ENCODE data around the gene CR1. TPM values are rescaled to one million over a fixed set of nuclear protein-coding genes. Genes with fewer than 3 reads are reported as not detected.
"Not testable (repeated sequence)": the region's sequence is repeated elsewhere in the genome, so short reads cannot be mapped to it uniquely, and the experiment has no call there.

The CR1 gene
- total RNA-seq, 2 experiments from 2014 or later: not detected

DNA sequence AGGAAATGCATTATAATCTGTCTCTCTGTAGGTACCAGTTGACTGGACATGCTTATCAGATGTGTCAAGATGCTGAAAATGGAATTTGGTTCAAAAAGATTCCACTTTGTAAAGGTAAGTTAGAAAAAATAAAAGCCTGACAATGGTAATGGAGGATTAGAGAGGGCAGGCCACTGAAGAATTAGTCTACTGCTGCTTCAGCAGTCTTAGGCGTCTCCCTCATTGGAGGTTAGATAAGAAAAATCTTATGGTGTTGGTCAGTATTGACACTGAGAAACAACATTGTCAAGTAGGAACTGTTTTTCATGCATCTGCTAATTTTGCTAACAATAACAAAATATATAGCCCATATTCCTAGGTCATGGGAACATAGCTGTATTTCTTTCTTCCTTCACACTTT is 21.7 kb upstream of the CR1 start:
- Mint-ChIP-seq H3K27me3 (ENCODE audit: low read depth) (no peaks in the 10 kb centered on the region), H3K4me3 (no peak overlapping the region), H3K4me1 (ENCODE audit: low read depth) (peaks cover 8% of the 10 kb centered on the region), H3K27ac (no peak overlapping the region), H3K36me3 (ENCODE audit: low read depth) (no peaks in the 10 kb centered on the region), H3K9me3 (no peaks in the 10 kb centered on the region)
- no peak for DNase-seq
- intact Hi-C loops (cut with micrococcal nuclease): no loop called here
- CTCF ChIA-PET: interaction anchor here (0.7 kb wide), 1 partner anchor 381 kb away, joined by 3 read pairs; no protein-coding TSS in a partner anchor

DNA sequence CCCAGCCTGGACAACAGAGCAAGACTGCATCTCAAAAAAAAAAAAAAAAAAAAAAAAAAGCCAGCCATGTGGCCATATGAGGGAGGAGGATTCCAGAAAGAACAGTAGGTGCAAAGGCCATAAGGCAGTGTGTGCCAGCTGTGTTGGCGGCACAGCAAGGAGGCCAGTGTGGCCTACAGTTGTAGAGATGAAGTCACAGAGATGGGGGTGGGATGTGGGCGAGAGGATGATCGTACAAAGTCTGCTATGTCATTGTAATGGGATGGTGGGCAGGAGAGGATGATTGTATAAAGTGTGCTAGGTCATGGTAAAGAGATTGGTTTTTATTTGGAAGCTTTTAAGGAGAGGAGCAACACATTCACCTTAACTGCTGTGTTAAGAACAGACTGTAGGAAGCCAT is 9.8 kb upstream of the CR1 start:
- Mint-ChIP-seq H3K27ac (no peak overlapping the region), H3K36me3 (ENCODE audit: low read depth) (no peaks in the 10 kb centered on the region), H3K4me1 (ENCODE audit: low read depth) (no peaks in the 10 kb centered on the region), H3K27me3 (ENCODE audit: low read depth) (no peaks in the 10 kb centered on the region), H3K9me3 (no peaks in the 10 kb centered on the region), H3K4me3 (no peak overlapping the region)
- intact Hi-C loops (cut with micrococcal nuclease): no loop called here
- DNase-seq: no peak
- CTCF ChIA-PET: no interaction called here

DNA sequence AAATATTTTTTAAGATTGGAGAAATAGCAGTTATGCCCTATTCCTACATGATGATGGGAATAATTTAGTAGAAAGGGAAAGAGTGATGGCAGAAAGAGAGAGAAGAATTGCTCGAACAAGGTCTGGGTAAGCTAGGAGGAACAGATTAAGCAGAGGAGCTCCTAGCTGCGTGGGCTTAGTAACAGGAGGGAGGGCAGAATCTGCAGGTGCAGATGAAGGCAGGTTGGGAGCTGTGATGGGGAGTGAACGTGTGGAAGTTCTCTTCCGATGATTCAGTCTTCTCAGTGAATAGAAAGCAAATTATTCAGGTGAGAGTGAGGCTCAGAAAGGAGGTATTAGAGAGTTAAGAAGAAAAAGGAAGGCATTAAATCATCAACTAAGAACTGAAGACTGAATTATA is 8.3 kb upstream of the CR1 start:
- Mint-ChIP-seq H3K36me3 (ENCODE audit: low read depth) (no peaks in the 10 kb centered on the region), H3K27me3 (ENCODE audit: low read depth) (no peaks in the 10 kb centered on the region), H3K4me3 (no peak overlapping the region), H3K27ac (no peak overlapping the region), H3K4me1 (ENCODE audit: low read depth) (no peaks in the 10 kb centered on the region), H3K9me3 (no peaks in the 10 kb centered on the region)
- no peak for DNase-seq
- intact Hi-C loops (cut with micrococcal nuclease): no loop called here
- CTCF ChIA-PET: no interaction called here

DNA sequence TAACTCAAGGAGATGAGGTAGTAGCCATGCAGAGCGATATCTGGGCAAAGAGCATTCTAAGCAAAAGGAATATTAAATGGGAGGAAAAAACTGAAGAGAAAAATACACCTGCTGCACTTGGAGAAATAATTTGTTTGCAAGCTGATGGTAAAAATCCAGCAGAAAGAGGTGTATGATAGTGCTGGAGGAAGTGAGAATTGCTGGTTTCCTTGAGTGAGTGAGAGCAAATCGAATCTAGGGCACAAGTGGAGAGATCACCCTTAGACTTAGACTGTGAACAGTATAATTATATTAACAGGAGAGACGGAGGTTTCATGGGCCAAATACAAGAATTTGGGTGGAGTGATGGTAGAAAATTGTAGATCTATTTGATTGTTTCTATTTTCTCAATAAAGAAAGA is 2.7 kb upstream of the CR1 start:
- no peak overlapping the region for H3K27ac Mint-ChIP-seq
- no peak overlapping the region for H3K4me3 Mint-ChIP-seq
- peaks cover 11% of the 10 kb centered on the region for H3K4me1 Mint-ChIP-seq (ENCODE audit: low read depth)
- H3K27me3 Mint-ChIP-seq (ENCODE audit: low read depth): peaks cover 17% of the 10 kb centered on the region
- no peak for DNase-seq
- H3K36me3 Mint-ChIP-seq (ENCODE audit: low read depth): no peaks in the 10 kb centered on the region
- CTCF ChIA-PET: interaction anchor here (1.1 kb wide), 1 partner anchor 48 kb away, joined by 3 read pairs; no protein-coding TSS in a partner anchor
- intact Hi-C loops (cut with micrococcal nuclease): no loop called here
- H3K9me3 Mint-ChIP-seq: no peaks in the 10 kb centered on the region

DNA sequence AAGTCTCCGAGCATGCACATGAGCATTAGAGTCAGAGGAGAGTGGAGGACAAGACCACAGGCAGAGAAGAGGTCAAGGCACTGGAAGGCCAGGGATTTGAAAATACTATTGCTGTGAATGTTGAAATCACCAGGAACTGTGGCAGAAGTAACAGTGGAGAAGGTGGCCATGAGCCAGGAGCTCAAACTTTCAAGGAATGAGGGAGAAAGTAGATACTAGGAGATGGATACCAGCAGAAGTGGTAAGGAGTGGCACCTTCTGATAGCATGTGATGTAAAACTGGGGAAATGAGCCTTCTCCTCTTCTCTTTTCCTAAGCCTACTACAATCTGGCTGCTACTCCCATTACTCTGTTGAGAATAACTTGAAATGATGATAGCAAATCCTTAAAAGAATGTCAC is 1.8 kb upstream of the CR1 start:
- no peaks in the 10 kb centered on the region for H3K36me3 Mint-ChIP-seq (ENCODE audit: low read depth)
- no peaks in the 10 kb centered on the region for H3K9me3 Mint-ChIP-seq
- peaks cover 11% of the 10 kb centered on the region for H3K4me1 Mint-ChIP-seq (ENCODE audit: low read depth)
- CTCF ChIA-PET: interaction anchor here (0.6 kb wide), 1 partner anchor 343 kb away, joined by 3 read pairs; no protein-coding TSS in a partner anchor
- H3K4me3 Mint-ChIP-seq: no peak overlapping the region
- peaks cover 17% of the 10 kb centered on the region for H3K27me3 Mint-ChIP-seq (ENCODE audit: low read depth)
- H3K27ac Mint-ChIP-seq: no peak overlapping the region
- intact Hi-C loops (cut with micrococcal nuclease): no loop called here
- no peak for DNase-seq

DNA sequence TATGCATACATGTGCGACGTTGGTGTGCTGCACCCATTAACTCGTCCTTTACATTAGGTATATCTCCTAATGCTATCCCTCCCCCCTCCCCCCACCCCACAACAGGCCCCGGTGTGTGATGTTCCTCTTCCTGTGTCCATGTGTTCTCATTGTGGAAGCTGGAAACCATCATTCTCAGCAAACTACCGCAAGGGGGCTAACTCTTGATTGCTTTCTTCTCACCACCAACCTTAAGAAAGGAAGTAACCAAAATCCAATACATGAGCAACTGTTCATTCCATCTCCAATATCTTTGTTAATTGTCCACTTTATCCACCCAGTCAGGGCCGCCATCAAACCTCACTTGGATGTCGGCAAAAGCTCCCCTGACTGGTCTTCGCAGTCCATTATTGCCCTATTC is 676 bp upstream of the CR1 start:
- CTCF ChIA-PET: interaction anchor here (0.6 kb wide), 1 partner anchor 41 kb away, joined by 3 read pairs; the partner anchor contains the start of gene CR2
- Mint-ChIP-seq H3K27me3 (ENCODE audit: low read depth) (peaks cover 17% of the 10 kb centered on the region), H3K4me1 (ENCODE audit: low read depth) (peaks cover 21% of the 10 kb centered on the region)
- intact Hi-C loops (cut with micrococcal nuclease): loop anchor here (5.0 kb wide), 2 partner anchors 202 to 257 kb away; partner anchors contain the start of gene CD46
- not testable (repeated sequence) for H3K9me3 Mint-ChIP-seq; H3K36me3 Mint-ChIP-seq (ENCODE audit: low read depth); DNase-seq; H3K4me3 Mint-ChIP-seq; H3K27ac Mint-ChIP-seq

DNA sequence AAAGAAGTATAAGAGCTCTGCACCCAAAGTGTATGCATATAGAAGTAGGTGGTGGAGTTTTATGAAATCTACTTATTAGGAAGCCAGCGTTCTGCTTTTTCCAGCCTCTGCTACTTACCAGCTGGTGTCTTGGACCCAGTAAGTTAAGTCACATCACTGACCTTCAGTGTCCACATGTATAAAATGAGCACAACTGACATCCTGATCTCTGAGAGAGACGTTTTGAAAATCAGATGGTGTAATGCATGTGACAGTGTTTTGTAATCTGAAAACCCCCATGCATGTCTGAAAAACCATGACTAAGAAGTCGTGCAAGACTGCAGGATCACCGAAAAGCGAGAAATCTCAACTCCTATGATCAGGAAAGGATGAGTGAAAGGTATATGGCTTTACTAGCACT is 2.0 kb downstream of the CR1 start:
- H3K4me1 Mint-ChIP-seq (ENCODE audit: low read depth): peaks cover 26% of the 10 kb centered on the region
- intact Hi-C loops (cut with micrococcal nuclease): loop anchor here (2.0 to 5.0 kb wide), 4 partner anchors 199 to 689 kb away; partner anchors contain the start of gene CD46
- no peaks in the 10 kb centered on the region for H3K9me3 Mint-ChIP-seq
- H3K36me3 Mint-ChIP-seq (ENCODE audit: low read depth): no peaks in the 10 kb centered on the region
- no peak overlapping the region for H3K4me3 Mint-ChIP-seq
- H3K27ac Mint-ChIP-seq: no peak overlapping the region
- DNase-seq: no peak
- CTCF ChIA-PET: interaction anchor here (0.7 to 1.4 kb wide), 3 partner anchors 8 to 414 kb away, joined by 3 to 7 read pairs (median 7); no protein-coding TSS in a partner anchor
- peaks cover 21% of the 10 kb centered on the region for H3K27me3 Mint-ChIP-seq (ENCODE audit: low read depth)

DNA sequence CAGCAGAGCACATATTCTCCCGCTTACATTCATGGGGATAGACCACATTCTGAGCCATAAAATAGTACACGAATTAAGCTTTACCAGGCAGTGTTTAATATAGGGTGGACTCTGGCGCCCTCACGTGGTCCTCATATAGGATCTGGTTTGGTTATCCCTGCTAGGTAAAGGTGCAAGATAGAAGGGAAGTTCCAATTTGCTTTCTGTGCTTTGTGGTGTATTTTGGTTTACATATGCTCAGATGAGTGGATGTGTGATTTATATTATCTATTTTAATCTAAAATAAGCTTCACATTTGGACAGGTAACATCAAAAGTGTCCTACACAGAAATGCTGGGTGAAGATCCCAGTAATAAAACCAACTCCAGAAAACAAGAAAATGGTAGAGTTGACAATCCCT is 3.6 kb downstream of the CR1 start:
- Mint-ChIP-seq H3K27me3 (ENCODE audit: low read depth) (peaks cover 25% of the 10 kb centered on the region), H3K4me3 (no peak overlapping the region), H3K36me3 (ENCODE audit: low read depth) (no peaks in the 10 kb centered on the region), H3K27ac (peak overlapping the region; percentile 51), H3K4me1 (ENCODE audit: low read depth) (peaks cover 26% of the 10 kb centered on the region), H3K9me3 (no peaks in the 10 kb centered on the region)
- CTCF ChIA-PET: interaction anchor here (0.6 to 1.8 kb wide), 29 partner anchors 32 to 588 kb away, joined by 3 to 23 read pairs (median 4); partner anchors contain the start of genes C4BPB and CR2
- intact Hi-C loops (cut with micrococcal nuclease): loop anchor here (1.0 to 5.0 kb wide), 12 partner anchors 36 to 691 kb away; partner anchors contain the start of genes CD46 and CR2
- DNase-seq: peak; percentile 88

DNA sequence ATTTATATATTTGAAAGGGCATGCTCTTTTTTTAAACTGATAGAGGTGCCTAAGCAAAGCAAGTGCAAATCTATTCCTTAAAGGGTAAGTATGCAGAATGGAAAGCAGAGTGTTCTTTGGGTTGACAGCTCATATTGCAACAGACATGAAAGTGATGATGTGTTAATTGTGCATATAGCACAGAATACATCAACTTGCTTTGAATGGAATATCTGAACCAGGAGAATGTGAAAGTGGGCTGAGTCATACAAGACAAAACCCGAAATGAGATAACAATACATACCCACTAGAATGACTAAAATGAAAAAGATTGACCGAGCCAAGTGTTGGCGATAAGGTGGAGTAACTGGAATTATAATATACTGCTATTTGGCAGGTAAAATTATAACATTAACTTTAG is 4.3 kb downstream of the CR1 start:
- Mint-ChIP-seq H3K27ac (no peak overlapping the region), H3K4me3 (no peak overlapping the region), H3K27me3 (ENCODE audit: low read depth) (peaks cover 24% of the 10 kb centered on the region), H3K4me1 (ENCODE audit: low read depth) (peaks cover 26% of the 10 kb centered on the region), H3K36me3 (ENCODE audit: low read depth) (no peaks in the 10 kb centered on the region), H3K9me3 (no peaks in the 10 kb centered on the region)
- peak; percentile 17 for DNase-seq
- intact Hi-C loops (cut with micrococcal nuclease): loop anchor here (1.0 kb wide), 5 partner anchors 110 to 763 kb away; partner anchors contain the start of gene CD55
- CTCF ChIA-PET: interaction anchor here (0.6 to 1.8 kb wide), 21 partner anchors 32 to 589 kb away, joined by 3 to 23 read pairs (median 4); partner anchors contain the start of genes C4BPB and CR2

DNA sequence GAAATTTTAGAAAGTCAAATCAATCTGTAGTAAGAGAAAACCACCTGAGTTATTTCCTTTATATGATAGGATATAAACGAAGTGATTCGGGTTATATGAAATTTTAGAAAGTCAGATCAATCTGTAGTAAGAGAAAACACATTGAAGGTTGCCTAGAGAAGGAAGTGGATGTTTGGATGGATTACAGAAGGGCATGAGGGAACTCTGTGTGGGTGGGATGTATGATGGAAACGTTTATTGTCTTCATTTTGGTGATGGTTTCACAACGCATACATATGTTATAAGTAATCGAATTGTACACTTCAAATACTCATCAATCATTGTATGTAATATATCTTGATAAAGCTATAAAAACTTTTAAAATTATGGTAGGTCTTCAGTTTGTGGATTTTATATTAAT is 5.1 kb downstream of the CR1 start:
- Mint-ChIP-seq H3K27ac (no peak overlapping the region), H3K27me3 (ENCODE audit: low read depth) (peaks cover 17% of the 10 kb centered on the region), H3K9me3 (no peaks in the 10 kb centered on the region), H3K36me3 (ENCODE audit: low read depth) (no peaks in the 10 kb centered on the region), H3K4me1 (ENCODE audit: low read depth) (peaks cover 22% of the 10 kb centered on the region), H3K4me3 (no peak overlapping the region)
- intact Hi-C loops (cut with micrococcal nuclease): no loop called here
- no peak for DNase-seq
- CTCF ChIA-PET: interaction anchor here (0.8 to 1.2 kb wide), 4 partner anchors 95 to 593 kb away, joined by 3 to 7 read pairs (median 3); no protein-coding TSS in a partner anchor

DNA sequence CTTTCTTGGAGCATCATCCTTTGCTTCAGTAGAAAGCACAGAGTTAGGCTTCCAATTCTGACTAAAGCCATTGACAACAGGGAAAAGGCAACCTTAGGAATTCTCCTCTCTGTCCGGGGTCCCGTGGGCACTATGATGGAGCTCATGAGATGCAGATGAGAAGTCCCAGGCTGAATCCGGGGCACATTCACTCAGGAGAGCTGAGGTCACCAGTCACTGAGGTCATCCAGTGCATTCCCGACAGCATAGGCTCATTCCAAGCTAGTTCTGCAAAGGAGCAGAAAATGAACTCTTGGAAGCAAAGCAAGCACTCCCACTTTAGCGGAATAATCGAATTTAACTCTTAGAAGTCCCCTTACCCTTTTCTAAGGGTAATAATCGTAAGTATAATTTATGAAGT is 6.8 kb downstream of the CR1 start:
- intact Hi-C loops (cut with micrococcal nuclease): no loop called here
- Mint-ChIP-seq H3K27ac (no peak overlapping the region), H3K9me3 (no peaks in the 10 kb centered on the region), H3K27me3 (ENCODE audit: low read depth) (peaks cover 14% of the 10 kb centered on the region), H3K4me3 (no peak overlapping the region), H3K4me1 (ENCODE audit: low read depth) (peaks cover 21% of the 10 kb centered on the region), H3K36me3 (ENCODE audit: low read depth) (no peaks in the 10 kb centered on the region)
- CTCF ChIA-PET: interaction anchor here (0.5 to 0.6 kb wide), 2 partner anchors 112 to 237 kb away, joined by 3 read pairs; no protein-coding TSS in a partner anchor
- no peak for DNase-seq

DNA sequence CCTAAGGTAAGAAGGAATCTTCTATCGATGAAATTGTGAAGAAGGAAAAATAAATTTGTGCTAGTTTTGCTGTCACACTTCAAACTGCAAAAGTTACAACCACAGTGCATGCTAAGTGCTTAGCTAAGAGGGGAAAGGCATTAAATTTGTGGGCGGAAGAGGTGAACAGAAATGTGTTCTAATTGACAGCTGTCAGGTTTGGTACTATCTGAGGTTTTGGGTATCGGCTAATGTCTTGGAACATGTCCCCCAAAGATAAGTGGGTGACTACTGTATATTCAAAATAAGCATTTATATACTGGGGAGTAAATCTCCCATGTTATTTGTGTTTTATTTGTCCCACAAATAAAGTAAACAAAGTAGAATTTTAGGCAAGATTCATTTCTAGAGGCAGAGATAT is 8.0 kb downstream of the CR1 start:
- H3K4me3 Mint-ChIP-seq: no peak overlapping the region
- no peaks in the 10 kb centered on the region for H3K36me3 Mint-ChIP-seq (ENCODE audit: low read depth)
- intact Hi-C loops (cut with micrococcal nuclease): no loop called here
- H3K4me1 Mint-ChIP-seq (ENCODE audit: low read depth): peaks cover 21% of the 10 kb centered on the region
- no peak overlapping the region for H3K27ac Mint-ChIP-seq
- CTCF ChIA-PET: interaction anchor here (0.6 kb wide), 1 partner anchor 375 kb away, joined by 3 read pairs; no protein-coding TSS in a partner anchor
- peaks cover 10% of the 10 kb centered on the region for H3K27me3 Mint-ChIP-seq (ENCODE audit: low read depth)
- DNase-seq: no peak
- H3K9me3 Mint-ChIP-seq: no peaks in the 10 kb centered on the region

DNA sequence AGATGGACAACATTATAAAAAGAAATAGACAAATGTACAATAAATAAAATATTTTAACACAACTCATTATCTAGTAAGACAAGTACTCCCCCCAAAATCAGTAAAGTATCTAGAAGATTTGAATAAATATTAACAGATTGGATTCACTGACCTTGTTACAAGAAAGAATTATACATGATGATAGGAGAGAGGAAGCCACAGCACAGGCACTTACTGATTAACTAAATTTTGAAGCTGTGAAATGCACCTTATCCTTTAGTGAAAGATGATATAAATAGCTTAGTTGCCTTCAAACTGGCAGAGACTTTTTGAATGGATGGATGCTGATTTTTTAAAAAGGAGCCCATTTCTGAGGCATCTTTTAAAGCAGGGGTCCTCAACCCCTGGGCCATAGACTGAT is 8.5 kb downstream of the CR1 start:
- intact Hi-C loops (cut with micrococcal nuclease): no loop called here

More for the DNA sequence above, 8.5 kb downstream of the CR1 start:
- Mint-ChIP-seq H3K27ac (no peak overlapping the region), H3K27me3 (ENCODE audit: low read depth) (peaks cover 10% of the 10 kb centered on the region), H3K9me3 (no peaks in the 10 kb centered on the region), H3K36me3 (ENCODE audit: low read depth) (no peaks in the 10 kb centered on the region), H3K4me1 (ENCODE audit: low read depth) (peaks cover 19% of the 10 kb centered on the region), H3K4me3 (no peak overlapping the region)
- CTCF ChIA-PET: interaction anchor here (0.6 kb wide), 2 partner anchors 10 to 376 kb away, joined by 3 to 5 read pairs; no protein-coding TSS in a partner anchor
- no peak for DNase-seq
